GM12878 (cell line): ENCODE measurements around the gene NXNL1. TPM values are rescaled to one million over a fixed set of nuclear protein-coding genes. Genes with fewer than 3 reads are reported as not detected.

Experiments
- BRCA1 ChIP-seq: IDR thresholded peaks from 2 replicates; pipeline ENCODE4 v1.6.1; 2011; ENCODE audit warnings: low read depth, low read length, improper control_type of control experiment
- CBX5 ChIP-seq: sonication (generic); IDR thresholded peaks from 2 replicates; pipeline ENCODE4 v1.6.1; 2016; ENCODE audit warnings: low read depth, moderate library complexity, mild to moderate bottlenecking, inconsistent platforms
- CHD4 ChIP-seq: fragments of 200-600 bp; sonication (generic); IDR thresholded peaks from 2 replicates; pipeline ENCODE4 v1.6.1; 2016; ENCODE audit warnings: mild to moderate bottlenecking
- GATAD2B ChIP-seq: fragments of 450-650 bp; conservative IDR thresholded peaks from 2 replicates; pipeline ENCODE4 v1.6.1; 2017; ENCODE audit warnings: low read depth, mild to moderate bottlenecking, moderate library complexity
- HCFC1 ChIP-seq: fragments of 150-350 bp; IDR thresholded peaks from 2 replicates; pipeline ENCODE4 v1.6.1; 2014; ENCODE audit warnings: low read length
- HDAC2 ChIP-seq: fragments of 200-600 bp; sonication (generic); IDR thresholded peaks from 2 replicates; pipeline ENCODE4 v1.6.1; 2017
- MYC ChIP-seq: IDR thresholded peaks from 2 replicates; pipeline ENCODE4 v1.6.1; 2011; ENCODE audit warnings: mild to moderate bottlenecking, low read length, moderate library complexity, inconsistent platforms; ENCODE audit not compliant: insufficient read depth, insufficient replicate concordance, insufficient read length, severe bottlenecking
- NBN ChIP-seq: fragments of 450-650 bp; IDR thresholded peaks from 2 replicates; pipeline ENCODE4 v1.6.1; 2016
- NFYB ChIP-seq: IDR thresholded peaks from 2 replicates; pipeline ENCODE4 v1.6.1; 2011; ENCODE audit warnings: low read depth, mild to moderate bottlenecking, low read length, improper control_type of control experiment, moderate library complexity; ENCODE audit not compliant: insufficient read depth
- NR2C1 ChIP-seq: fragments of 450-650 bp; IDR thresholded peaks from 2 replicates; pipeline ENCODE4 v1.6.1; 2017; ENCODE audit warnings: antibody characterized with exemption, mild to moderate bottlenecking, moderate library complexity
- POLR2A ChIP-seq: IDR thresholded peaks from 2 replicates; pipeline ENCODE4 v1.6.1; 2011; ENCODE audit warnings: low read depth, mild to moderate bottlenecking, low read length
- RBBP5 ChIP-seq: fragments of 200-600 bp; sonication (generic); conservative IDR thresholded peaks from 2 replicates; pipeline ENCODE4 v1.6.1; 2016
- SUZ12 ChIP-seq: fragments of 200-600 bp; sonication (generic); IDR thresholded peaks from one replicate; pipeline ENCODE4 v1.6.1; 2018; ENCODE audit warnings: antibody characterized with exemption, mild to moderate bottlenecking; ENCODE audit not compliant: unreplicated experiment
- TBL1XR1 ChIP-seq: IDR thresholded peaks from 2 replicates; pipeline ENCODE4 v1.6.1; 2012; ENCODE audit warnings: low read depth, low read length, improper control_type of control experiment
- TCF3 ChIP-seq: IDR thresholded peaks from 2 replicates; pipeline ENCODE4 v1.6.1; 2012; ENCODE audit warnings: low read depth, mild to moderate bottlenecking, low read length, borderline replicate concordance; ENCODE audit not compliant: insufficient read depth
- ZBED1 ChIP-seq: IDR thresholded peaks from 2 replicates; pipeline ENCODE4 v1.6.1; 2016; ENCODE audit warnings: borderline replicate concordance
- ZNF207 ChIP-seq: fragments of 450-650 bp; IDR thresholded peaks from 2 replicates; pipeline ENCODE4 v1.6.1; 2014; ENCODE audit warnings: antibody characterized with exemption, mild to moderate bottlenecking, borderline replicate concordance
- ZNF217 ChIP-seq: fragments of 450-650 bp; IDR thresholded peaks from 2 replicates; pipeline ENCODE4 v1.6.1; 2017; ENCODE audit warnings: antibody characterized with exemption, mild to moderate bottlenecking
- ZNF592 ChIP-seq: fragments of 450-650 bp; IDR thresholded peaks from 2 replicates; pipeline ENCODE4 v1.6.1; 2017; ENCODE audit warnings: mild to moderate bottlenecking, moderate library complexity
- polyA plus RNA-seq, 11 experiments: library from polyadenylated mRNA; depleted of rRNA in 4 of 11; unstranded in 6 of 11; stranded (reverse) in 5 of 11; fragments of >200 nt; fragmentation: Nextera tagmentation in 4 of 11; fragmentation: Illumina TruSeq in 1 of 11; extraction: Ambion mirVana in 4 of 11; extraction: Trizol in 1 of 11; gene quantifications; 1 replicate in 1 of 11; 2 replicates in 10 of 11; pipeline versions ENCODE4 v1.2.1 to v1.2.3, GENCODE V29; 2011 to 2016; ENCODE audit warnings: inconsistent platforms in 2 of 11, missing spikeins in 2 of 11, low read depth in 1 of 11
- total RNA-seq, 4 experiments: library from RNA; depleted of rRNA in 3 of 4; stranded (reverse); fragments of >200 nt in 3 of 4; fragmentation: Illumina TruSeq in 1 of 4; extraction: Trizol in 1 of 4; gene quantifications; 2 replicates each; pipeline versions ENCODE4 v1.2.1 to v1.2.3, GENCODE V29; 2013 to 2021
- TF ChIP-seq, protein P1 (sequence below): fragments of 450-650 bp; IDR thresholded peaks from 2 replicates; pipeline ENCODE4 v1.6.1; 2017; ENCODE audit warnings: mild to moderate bottlenecking, low read depth, inconsistent platforms; ENCODE audit not compliant: poor library complexity, severe bottlenecking
- TF ChIP-seq, protein P2 (sequence below): fragments of 450-650 bp; IDR thresholded peaks from 2 replicates; pipeline ENCODE4 v1.6.1; 2016; ENCODE audit warnings: mild to moderate bottlenecking

NXNL1 gene
- total and polyA plus RNA-seq, 10 of the 15 experiments (the other 5 are each of a cell fraction or from before 2014, with no cell fraction given): not detected

- TF ChIP-seq ZNF592 (no peak), ZNF217 (no peak), CBX5 (no peak), NBN (0 out of 2 replicates have a peak, but pooled peaks have one; percentile 13), HDAC2 (no peak), ZBED1 (no peak), TCF3 (no peak), SUZ12 (no peak), GATAD2B (0 out of 2 replicates have a peak, but pooled peaks have one; percentile 51), TBL1XR1 (no peak), HCFC1 (no peak), RBBP5 (no peak), BRCA1 (no peak), CHD4 (no peak), NR2C1 (no peak), NFYB (no peak), ZNF207 (0 out of 2 replicates have a peak, but pooled peaks have one; percentile 43), POLR2A (no peak), MYC (no peak)
- TF ChIP-seq, protein P1, sequence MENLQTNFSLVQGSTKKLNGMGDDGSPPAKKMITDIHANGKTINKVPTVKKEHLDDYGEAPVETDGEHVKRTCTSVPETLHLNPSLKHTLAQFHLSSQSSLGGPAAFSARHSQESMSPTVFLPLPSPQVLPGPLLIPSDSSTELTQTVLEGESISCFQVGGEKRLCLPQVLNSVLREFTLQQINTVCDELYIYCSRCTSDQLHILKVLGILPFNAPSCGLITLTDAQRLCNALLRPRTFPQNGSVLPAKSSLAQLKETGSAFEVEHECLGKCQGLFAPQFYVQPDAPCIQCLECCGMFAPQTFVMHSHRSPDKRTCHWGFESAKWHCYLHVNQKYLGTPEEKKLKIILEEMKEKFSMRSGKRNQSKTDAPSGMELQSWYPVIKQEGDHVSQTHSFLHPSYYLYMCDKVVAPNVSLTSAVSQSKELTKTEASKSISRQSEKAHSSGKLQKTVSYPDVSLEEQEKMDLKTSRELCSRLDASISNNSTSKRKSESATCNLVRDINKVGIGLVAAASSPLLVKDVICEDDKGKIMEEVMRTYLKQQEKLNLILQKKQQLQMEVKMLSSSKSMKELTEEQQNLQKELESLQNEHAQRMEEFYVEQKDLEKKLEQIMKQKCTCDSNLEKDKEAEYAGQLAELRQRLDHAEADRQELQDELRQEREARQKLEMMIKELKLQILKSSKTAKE: peak; percentile 59
- TF ChIP-seq, protein P2, sequence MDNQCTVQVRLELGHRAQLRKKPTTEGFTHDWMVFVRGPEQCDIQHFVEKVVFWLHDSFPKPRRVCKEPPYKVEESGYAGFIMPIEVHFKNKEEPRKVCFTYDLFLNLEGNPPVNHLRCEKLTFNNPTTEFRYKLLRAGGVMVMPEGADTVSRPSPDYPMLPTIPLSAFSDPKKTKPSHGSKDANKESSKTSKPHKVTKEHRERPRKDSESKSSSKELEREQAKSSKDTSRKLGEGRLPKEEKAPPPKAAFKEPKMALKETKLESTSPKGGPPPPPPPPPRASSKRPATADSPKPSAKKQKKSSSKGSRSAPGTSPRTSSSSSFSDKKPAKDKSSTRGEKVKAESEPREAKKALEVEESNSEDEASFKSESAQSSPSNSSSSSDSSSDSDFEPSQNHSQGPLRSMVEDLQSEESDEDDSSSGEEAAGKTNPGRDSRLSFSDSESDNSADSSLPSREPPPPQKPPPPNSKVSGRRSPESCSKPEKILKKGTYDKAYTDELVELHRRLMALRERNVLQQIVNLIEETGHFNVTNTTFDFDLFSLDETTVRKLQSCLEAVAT: no peak
Measured at GRCh38 chr19:17469092-17469480, 8.4 kb upstream of the NXNL1 start (continued).
